ENCODE results near the gene RETSAT.
A peak's percentile ranks its signal among the peaks of the same experiment; 100 is the strongest.

Gene RETSAT

DNA sequence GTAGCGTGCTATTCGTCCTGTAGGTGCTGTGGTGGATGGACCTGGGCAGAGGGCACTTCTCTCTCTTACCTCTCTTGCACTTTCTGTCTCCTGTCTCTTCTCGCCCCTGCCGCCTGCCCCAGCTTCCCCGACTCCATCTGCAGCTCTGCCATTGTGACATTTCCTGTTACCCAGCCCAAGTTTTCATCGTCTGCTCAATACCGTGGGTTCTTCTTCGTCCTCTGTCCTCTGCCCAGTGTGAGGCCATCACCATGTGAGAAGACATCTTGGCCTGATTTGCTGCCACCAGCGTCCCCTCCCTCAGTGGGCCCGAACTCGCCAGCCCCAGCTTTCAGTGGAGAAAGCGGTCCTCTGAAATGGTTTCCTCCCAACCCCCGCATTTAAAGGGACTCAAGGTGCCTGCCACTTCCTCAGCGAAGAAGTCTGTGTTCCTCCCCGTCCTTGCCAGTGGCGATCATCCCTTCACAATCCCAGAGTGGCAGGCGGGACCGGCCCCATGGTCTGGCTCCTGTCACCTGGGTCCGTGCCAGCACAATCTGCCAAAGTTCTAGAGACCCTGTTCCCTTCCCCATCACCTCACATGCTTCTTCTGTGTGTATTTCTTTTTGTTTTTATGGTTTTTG is 44.5 kb downstream of the RETSAT start:
- Histone ChIP-seq H3K79me2 (ENCODE audit: control insufficient read depth, low read length) (no peaks in the 10 kb centered on the region), H3F3A (ENCODE audit: control insufficient read depth, insufficient read depth) (no peaks in the 10 kb centered on the region), H3K36me3 (ENCODE audit: control insufficient read depth, low read length) (peaks cover 4% of the 10 kb centered on the region; the same call in 1 of the 2 replicates), H4K20me1 (ENCODE audit: control insufficient read depth, insufficient read depth, low read depth, low read length) (peaks cover 4% of the 10 kb centered on the region; the same call in 1 of the 2 replicates), H3K9me2 (replicated peaks; ENCODE audit: control insufficient read depth, low read length) (no peaks in the 10 kb centered on the region), H3K4me2 (ENCODE audit: low read length) (peak overlapping the region; percentile 39), H3K4me1 (ENCODE audit: control insufficient read depth, low read length) (peaks cover 24% of the 10 kb centered on the region), H3K27ac (ENCODE audit: low read depth, low read length) (no peak overlapping the region), H3K4me3 (ENCODE audit: low read length) (no peak overlapping the region), H3K27me3 (ENCODE audit: control insufficient read depth, low read length) (peaks cover 39% of the 10 kb centered on the region), H3K9me3 (ENCODE audit: control insufficient read depth, insufficient read depth, low read length) (no peaks in the 10 kb centered on the region)
- TF ChIP-seq CTCF (IDR thresholded peaks at IDR 0.05; ENCODE audit: low read depth, low read length, poor library complexity, severe bottlenecking), result no peak
- TF ChIP-seq EZH2phosphoT487 (IDR thresholded peaks at IDR 0.05; ENCODE audit: borderline replicate concordance, low read length), result no peak

DNA sequence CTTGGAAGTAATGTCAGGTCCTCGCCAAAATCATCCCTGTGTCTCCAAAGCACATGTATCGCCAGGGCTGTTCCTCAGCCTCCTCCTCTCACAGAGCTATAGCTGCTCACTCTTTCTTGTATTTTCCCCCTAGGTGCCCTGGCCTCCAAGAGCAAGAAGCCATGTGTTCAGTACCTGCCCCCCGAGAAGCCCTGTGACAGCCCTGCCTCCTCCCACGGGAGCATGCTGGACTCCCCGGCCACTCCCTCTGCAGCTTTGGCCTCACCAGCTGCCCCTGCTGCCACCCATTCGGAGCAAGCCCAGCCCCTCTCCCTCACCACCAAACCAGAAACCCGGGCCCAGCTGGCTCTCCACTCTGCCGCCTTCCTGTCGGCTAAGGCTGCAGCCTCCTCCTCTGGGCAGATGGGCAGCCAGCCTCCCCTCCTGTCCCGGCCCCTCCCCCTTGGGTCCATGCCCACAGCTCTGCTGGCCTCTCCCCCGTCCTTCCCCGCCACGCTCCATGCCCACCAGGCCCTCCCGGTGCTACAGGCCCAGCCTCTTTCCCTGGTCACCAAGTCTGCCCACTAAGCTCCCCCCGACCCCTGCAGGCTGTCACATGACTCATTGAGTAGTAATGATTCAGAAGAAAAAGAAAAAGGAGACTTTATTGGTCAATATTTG is 45.3 kb downstream of the RETSAT start:
- peak overlapping the region; percentile 39; the same call in 1 of the 2 replicates for H3K4me2 ChIP-seq (ENCODE audit: low read length)
- TF ChIP-seq CTCF (IDR thresholded peaks at IDR 0.05; ENCODE audit: low read depth, low read length, poor library complexity, severe bottlenecking) (no peak), EZH2phosphoT487 (IDR thresholded peaks at IDR 0.05; ENCODE audit: borderline replicate concordance, low read length) (no peak)
- no peaks in the 10 kb centered on the region for H3F3A ChIP-seq (ENCODE audit: control insufficient read depth, insufficient read depth)
- H3K27me3 ChIP-seq (ENCODE audit: control insufficient read depth, low read length), result peaks cover 45% of the 10 kb centered on the region
- no peaks in the 10 kb centered on the region for H3K9me2 ChIP-seq (replicated peaks; ENCODE audit: control insufficient read depth, low read length)
- no peak overlapping the region for H3K27ac ChIP-seq (ENCODE audit: low read depth, low read length)
- no peaks in the 10 kb centered on the region for H4K20me1 ChIP-seq (ENCODE audit: control insufficient read depth, insufficient read depth, low read depth, low read length)
- no peaks in the 10 kb centered on the region for H3K9me3 ChIP-seq (ENCODE audit: control insufficient read depth, insufficient read depth, low read length)
- no peaks in the 10 kb centered on the region for H3K79me2 ChIP-seq (ENCODE audit: control insufficient read depth, low read length)
- H3K36me3 ChIP-seq (ENCODE audit: control insufficient read depth, low read length), result no peaks in the 10 kb centered on the region
- H3K4me3 ChIP-seq (ENCODE audit: low read length), result no peak overlapping the region
- H3K4me1 ChIP-seq (ENCODE audit: control insufficient read depth, low read length), result peaks cover 24% of the 10 kb centered on the region

GRCh38 chr2:85308201-85308600 is 46.1 kb downstream of the RETSAT start:
- no peak overlapping the region for H3K27ac ChIP-seq (ENCODE audit: low read depth, low read length)
- no peaks in the 10 kb centered on the region for H3K9me2 ChIP-seq (replicated peaks; ENCODE audit: control insufficient read depth, low read length)
- TF ChIP-seq EZH2phosphoT487 (IDR thresholded peaks at IDR 0.05; ENCODE audit: borderline replicate concordance, low read length) (no peak), CTCF (IDR thresholded peaks at IDR 0.05; ENCODE audit: low read depth, low read length, poor library complexity, severe bottlenecking) (no peak)
- no peak overlapping the region for H3K4me2 ChIP-seq (ENCODE audit: low read length)
- no peaks in the 10 kb centered on the region for H3K36me3 ChIP-seq (ENCODE audit: control insufficient read depth, low read length)
- H3F3A ChIP-seq (ENCODE audit: control insufficient read depth, insufficient read depth), result no peaks in the 10 kb centered on the region
- H3K4me1 ChIP-seq (ENCODE audit: control insufficient read depth, low read length), result peaks cover 24% of the 10 kb centered on the region
- H3K79me2 ChIP-seq (ENCODE audit: control insufficient read depth, low read length), result no peaks in the 10 kb centered on the region
- H3K9me3 ChIP-seq (ENCODE audit: control insufficient read depth, insufficient read depth, low read length), result no peaks in the 10 kb centered on the region
- peaks cover 51% of the 10 kb centered on the region for H3K27me3 ChIP-seq (ENCODE audit: control insufficient read depth, low read length)
- H3K4me3 ChIP-seq (ENCODE audit: low read length), result no peak overlapping the region
- H4K20me1 ChIP-seq (ENCODE audit: control insufficient read depth, insufficient read depth, low read depth, low read length), result no peaks in the 10 kb centered on the region
